OCI-LY1 (cell line): ENCODE data around the gene BATF2.

Experiments used
- H2AFZ ChIP-seq: fragments of 200-600 bp; sonication (generic), shearing (Covaris generic); 2 replicates; pipeline ENCODE4 v1.6.0; 2014; ENCODE audit warnings: antibody characterized with exemption, mild to moderate bottlenecking, low read length
- H3F3A ChIP-seq: fragments of 200-600 bp; sonication (generic), shearing (Covaris generic); 2 replicates; pipeline ENCODE4 v1.6.0; 2014; ENCODE audit warnings: mild to moderate bottlenecking, antibody characterized with exemption, low read length, moderate library complexity; ENCODE audit not compliant: insufficient read depth
- H3K27ac ChIP-seq: fragments of 200-600 bp; sonication (generic); 2 replicates; pipeline ENCODE4 v1.5.1; 2014; ENCODE audit warnings: low read length, mixed run types, mild to moderate bottlenecking, low read depth; ENCODE audit not compliant: poor library complexity, severe bottlenecking
- H3K27me3 ChIP-seq: fragments of 200-600 bp; sonication (generic); 2 replicates; pipeline ENCODE4 v1.6.0; 2014; ENCODE audit warnings: antibody characterized with exemption, mild to moderate bottlenecking, low read length, moderate library complexity; ENCODE audit not compliant: insufficient read depth
- H3K36me3 ChIP-seq: fragments of 200-600 bp; sonication (generic); 2 replicates; pipeline ENCODE4 v1.6.1; 2014; ENCODE audit warnings: mild to moderate bottlenecking, antibody characterized with exemption, low read length, moderate library complexity, mixed read lengths; ENCODE audit not compliant: insufficient read depth
- H3K4me1 ChIP-seq: fragments of 200-600 bp; sonication (generic); 2 replicates; pipeline ENCODE4 v1.5.1; 2014; ENCODE audit warnings: mild to moderate bottlenecking, low read length, moderate library complexity; ENCODE audit not compliant: insufficient read depth, severe bottlenecking
- H3K4me2 ChIP-seq: fragments of 200-600 bp; sonication (generic), shearing (Covaris generic); 2 replicates; pipeline ENCODE4 v1.6.1; 2014; ENCODE audit warnings: low read length
- H3K4me3 ChIP-seq: fragments of 200-600 bp; sonication (generic); 2 replicates; pipeline ENCODE4 v1.5.1; 2014; ENCODE audit warnings: low read length, low read depth, mild to moderate bottlenecking, mixed read lengths; ENCODE audit not compliant: poor library complexity, severe bottlenecking
- H3K79me2 ChIP-seq: fragments of 200-600 bp; shearing (Covaris generic); 2 replicates; pipeline ENCODE4 v1.6.1; 2016; ENCODE audit warnings: mixed run types, low read length, mixed read lengths; ENCODE audit not compliant: insufficient read depth
- H3K9ac ChIP-seq: fragments of 200-600 bp; sonication (generic), shearing (Covaris generic); 2 replicates; pipeline ENCODE4 v1.6.1; 2014; ENCODE audit warnings: mild to moderate bottlenecking, low read length, mixed read lengths
- H3K9me2 ChIP-seq: fragments of 200-600 bp; sonication (generic), shearing (Covaris generic); 2 replicates; pipeline ENCODE4 v1.6.1; 2014; ENCODE audit warnings: low read depth, mild to moderate bottlenecking, low read length, mixed read lengths
- H3K9me3 ChIP-seq: fragments of 200-600 bp; shearing (Covaris generic); 2 replicates; pipeline ENCODE4 v1.6.1; 2014; ENCODE audit warnings: low read length, mixed read lengths
- H4K20me1 ChIP-seq: fragments of 200-600 bp; sonication (generic), shearing (Covaris generic); 2 replicates; pipeline ENCODE4 v1.6.0; 2016; ENCODE audit warnings: mild to moderate bottlenecking, low read length; ENCODE audit not compliant: insufficient read depth
- CTCF ChIP-seq: fragments of 200-600 bp; sonication (generic), shearing (Covaris generic); IDR thresholded peaks from 2 replicates; pipeline ENCODE4 v1.5.1; 2017; ENCODE audit warnings: mild to moderate bottlenecking, antibody characterized with exemption, low read length, moderate library complexity, mixed read lengths
- EZH2 ChIP-seq: fragments of 200-600 bp; sonication (generic), shearing (Covaris generic); IDR thresholded peaks from 2 replicates; pipeline ENCODE4 v1.8.0; 2017; ENCODE audit warnings: borderline replicate concordance, mixed run types, mild to moderate bottlenecking, antibody characterized with exemption, low read length, moderate library complexity, mixed read lengths

Gene BATF2

GRCh38 chr11:64996710-64997380, at the start of gene BATF2:
BATF2 (minus strand) TSS chr11:64996971; CDS start chr11:64996914, 57 bp downstream.
- H3K4me3 ChIP-seq: no peak within 1 kb of the TSS
- H3K4me2 ChIP-seq: no peak within 1 kb of the TSS
- H3K4me1 ChIP-seq: no peaks in the 10 kb centered on the region
- H3K27me3 ChIP-seq: no peaks in the 10 kb centered on the region
- no peaks in the 10 kb centered on the region for H3K36me3 ChIP-seq
- no peaks in the 10 kb centered on the region for H3K79me2 ChIP-seq
- TF ChIP-seq CTCF (peak; percentile 35; the same call in 1 of the 2 replicates), EZH2 (no peak)
- H4K20me1 ChIP-seq: no peaks in the 10 kb centered on the region
- H3K9ac ChIP-seq: no peak within 1 kb of the TSS
- no peaks in the 10 kb centered on the region for H3K9me3 ChIP-seq
- H3K9me2 ChIP-seq: no peaks in the 10 kb centered on the region
- H3K27ac ChIP-seq: no peak within 1 kb of the TSS
- H3F3A ChIP-seq: no peaks in the 10 kb centered on the region
- no peak within 1 kb of the TSS for H2AFZ ChIP-seq

GRCh38 chr11:65045728-65046127, 49.0 kb upstream of the BATF2 start:
- H3K27ac ChIP-seq: no peak overlapping the region
- H3K36me3 ChIP-seq: peaks cover 20% of the 10 kb centered on the region
- H3K9me3 ChIP-seq: no peaks in the 10 kb centered on the region
- no peaks in the 10 kb centered on the region for H3K79me2 ChIP-seq
- no peaks in the 10 kb centered on the region for H3K9me2 ChIP-seq
- no peaks in the 10 kb centered on the region for H3K27me3 ChIP-seq
- H3K4me3 ChIP-seq: no peak overlapping the region
- H3F3A ChIP-seq: no peaks in the 10 kb centered on the region
- H3K4me1 ChIP-seq: peaks cover 17% of the 10 kb centered on the region
- TF ChIP-seq EZH2: no peak
- no peak for TF ChIP-seq CTCF
- H2AFZ ChIP-seq: no peak overlapping the region
- H4K20me1 ChIP-seq: no peaks in the 10 kb centered on the region
- no peak overlapping the region for H3K4me2 ChIP-seq
- no peak overlapping the region for H3K9ac ChIP-seq

GRCh38 chr11:65045061-65045460, 48.3 kb upstream of the BATF2 start:
- Histone ChIP-seq H3K9me3 (no peaks in the 10 kb centered on the region), H4K20me1 (no peaks in the 10 kb centered on the region), H3K4me1 (peaks cover 23% of the 10 kb centered on the region), H3F3A (no peaks in the 10 kb centered on the region), H3K9me2 (no peaks in the 10 kb centered on the region), H3K9ac (no peak overlapping the region), H3K36me3 (peaks cover 20% of the 10 kb centered on the region), H2AFZ (no peak overlapping the region), H3K27me3 (no peaks in the 10 kb centered on the region), H3K27ac (no peak overlapping the region), H3K4me2 (no peak overlapping the region), H3K79me2 (no peaks in the 10 kb centered on the region), H3K4me3 (no peak overlapping the region)
- TF ChIP-seq CTCF (no peak), EZH2 (no peak)
